IMR-90 (cell line): Measurements from ENCODE around the gene ADGRB3. TPM values are rescaled to one million over a fixed set of nuclear protein-coding genes. Genes with fewer than 3 reads are reported as not detected.

ENCODE experiments used
- ATAC-seq: fragments of 200-7000 bp; cut with Tn5 transposase; 2 replicates; pipeline ENCODE4 v1.9.1; 2020; ENCODE audit warnings: low read depth, mild to moderate bottlenecking, moderate library complexity
- BruUV-seq: library from RNA; stranded (reverse); fragments of 400-500 nt; replicated peaks from 2 replicates; lab custom pipeline; 2021; lab: Mats Ljungman, UMichigan
- CTCF ChIA-PET: fragments of 300-600 bp; formaldehyde crosslinking; extraction: SDS; loops from one replicate; lab custom pipeline; 2021; ENCODE audit warnings: antibody characterized with exemption; lab: Yijun Ruan, JAX
- POLR2A ChIA-PET: fragments of 300-600 bp; sonication (Branson Sonifier 250); formaldehyde crosslinking; loops from one replicate; lab custom pipeline; 2022; ENCODE audit warnings: antibody characterized with exemption; ENCODE audit not compliant: unreplicated experiment; lab: Charles Lee
- DNase-seq: peaks from one replicate; pipeline ENCODE4 v3.0.0; 2013
- H2AFZ ChIP-seq: replicated peaks from 2 replicates; pipeline ENCODE3; 2013; ENCODE audit warnings: low read length, mild to moderate bottlenecking; ENCODE audit not compliant: poor library complexity
- H2AK5ac ChIP-seq: 2 replicates; pipeline ENCODE4 v1.6.1; 2013; ENCODE audit warnings: low read depth, low read length, inconsistent platforms
- H2AK9ac ChIP-seq: replicated peaks from 2 replicates; pipeline ENCODE3; 2013; ENCODE audit warnings: mild to moderate bottlenecking, low read depth, low read length, moderate library complexity; ENCODE audit not compliant: poor library complexity
- H2BK120ac ChIP-seq: 2 replicates; pipeline ENCODE4 v1.6.1; 2013; ENCODE audit warnings: low read depth, low read length, inconsistent platforms
- H2BK15ac ChIP-seq: 3 replicates; pipeline ENCODE4 v1.6.1; 2013; ENCODE audit warnings: low read depth, low read length, inconsistent platforms
- H2BK20ac ChIP-seq: 2 replicates; pipeline ENCODE4 v1.6.1; 2013; ENCODE audit warnings: low read depth, mild to moderate bottlenecking, inconsistent platforms, low read length, moderate library complexity
- H2BK5ac ChIP-seq: 2 replicates; pipeline ENCODE4 v1.6.1; 2013; ENCODE audit warnings: mild to moderate bottlenecking, low read depth, low read length, inconsistent platforms; ENCODE audit not compliant: poor library complexity, severe bottlenecking
- H3K14ac ChIP-seq: replicated peaks from 2 replicates; pipeline ENCODE4 v1.6.1; 2013; ENCODE audit warnings: low read depth, low read length, inconsistent platforms
- H3K18ac ChIP-seq: 2 replicates; pipeline ENCODE4 v1.6.1; 2013; ENCODE audit warnings: low read depth, low read length, control low read depth
- H3K23ac ChIP-seq: 2 replicates; pipeline ENCODE4 v1.6.1; 2013; ENCODE audit warnings: low read depth, low read length, inconsistent platforms
- H3K27ac ChIP-seq: 2 replicates; pipeline ENCODE4 v1.5.1; 2013; ENCODE audit warnings: mild to moderate bottlenecking, control low read depth, low read length; ENCODE audit not compliant: insufficient read depth
- H3K27me3 ChIP-seq: 2 replicates; pipeline ENCODE4 v1.6.1; 2013; ENCODE audit warnings: low read length; ENCODE audit not compliant: control insufficient read depth, insufficient read depth
- H3K36me3 ChIP-seq: 2 replicates; pipeline ENCODE4 v1.6.1; 2013; ENCODE audit warnings: low read length, mixed read lengths; ENCODE audit not compliant: control insufficient read depth, insufficient read depth
- H3K4ac ChIP-seq: 2 replicates; pipeline ENCODE4 v1.6.1; 2013; ENCODE audit warnings: low read depth, low read length, inconsistent platforms
- H3K4me1 ChIP-seq: 2 replicates; pipeline ENCODE4 v1.6.1; 2013; ENCODE audit warnings: low read length, mixed read lengths; ENCODE audit not compliant: control insufficient read depth, insufficient read depth
- H3K4me2 ChIP-seq: 2 replicates; pipeline ENCODE4 v1.6.1; 2013; ENCODE audit warnings: low read depth, mild to moderate bottlenecking, control low read depth, low read length, moderate library complexity
- H3K4me3 ChIP-seq: 2 replicates; pipeline ENCODE4 v1.5.1; 2013; ENCODE audit warnings: low read depth, mild to moderate bottlenecking, control low read depth, low read length, moderate library complexity; ENCODE audit not compliant: insufficient read depth
- H3K56ac ChIP-seq: 2 replicates; pipeline ENCODE4 v1.6.1; 2013; ENCODE audit warnings: low read length, inconsistent platforms; ENCODE audit not compliant: insufficient read depth; ENCODE audit errors: extremely low read depth
- H3K79me1 ChIP-seq, 2 experiments: 2 replicates each; pipeline ENCODE4 v1.6.1; 2013; ENCODE audit warnings: low read length in 2 of 2, inconsistent platforms in 1 of 2, low read depth in 1 of 2
- H3K9ac ChIP-seq: 2 replicates; pipeline ENCODE4 v1.6.1; 2013; ENCODE audit warnings: low read depth, low read length, control low read depth
- H3K9me1 ChIP-seq: 2 replicates; pipeline ENCODE4 v1.6.1; 2013; ENCODE audit warnings: low read length, inconsistent platforms; ENCODE audit not compliant: insufficient read depth
- H3K9me3 ChIP-seq: 2 replicates; pipeline ENCODE4 v1.6.1; 2013; ENCODE audit warnings: low read length; ENCODE audit not compliant: control insufficient read depth, insufficient read depth
- H4K20me1 ChIP-seq: 2 replicates; pipeline ENCODE4 v1.6.1; 2013; ENCODE audit warnings: low read length, inconsistent platforms; ENCODE audit not compliant: insufficient read depth
- H4K5ac ChIP-seq: 2 replicates; pipeline ENCODE4 v1.6.1; 2013; ENCODE audit warnings: mild to moderate bottlenecking, low read depth, low read length, control low read depth
- H4K8ac ChIP-seq, 2 experiments: 2 replicates each; pipeline ENCODE4 v1.6.1; 2013; ENCODE audit warnings: low read depth in 2 of 2, low read length in 2 of 2, control low read depth in 1 of 2, inconsistent platforms in 1 of 2
- H4K91ac ChIP-seq: 2 replicates; pipeline ENCODE4 v1.6.1; 2013; ENCODE audit warnings: low read depth, low read length, inconsistent platforms; ENCODE audit not compliant: insufficient read depth
- CHD1 ChIP-seq: IDR thresholded peaks from 2 replicates; pipeline ENCODE4 v1.6.1; 2012; ENCODE audit warnings: low read depth, low read length, improper control_type of control experiment
- CTCF ChIP-seq: conservative IDR thresholded peaks from 2 replicates; pipeline ENCODE4 v1.5.1; 2012; ENCODE audit warnings: mild to moderate bottlenecking, low read depth, low read length, improper control_type of control experiment
- FOS ChIP-seq: fragments of 150-350 bp; IDR thresholded peaks from 2 replicates; pipeline ENCODE4 v1.6.1; 2016; ENCODE audit warnings: low read depth, low read length
- MAZ ChIP-seq: IDR thresholded peaks from 2 replicates; pipeline ENCODE4 v1.6.1; 2012; ENCODE audit warnings: low read depth, mild to moderate bottlenecking, low read length, improper control_type of control experiment, moderate library complexity, borderline replicate concordance
- RAD21 ChIP-seq: IDR thresholded peaks from 2 replicates; pipeline ENCODE4 v1.6.1; 2012; ENCODE audit warnings: low read length, improper control_type of control experiment
- RCOR1 ChIP-seq: IDR thresholded peaks from 2 replicates; pipeline ENCODE4 v1.6.1; 2012; ENCODE audit warnings: mild to moderate bottlenecking, low read length, improper control_type of control experiment; ENCODE audit not compliant: insufficient replicate concordance
- RFX5 ChIP-seq: IDR thresholded peaks from 2 replicates; pipeline ENCODE4 v1.8.0; 2012; ENCODE audit warnings: low read depth, mild to moderate bottlenecking, low read length, moderate library complexity
- SMC3 ChIP-seq: fragments of 150-350 bp; IDR thresholded peaks from 2 replicates; pipeline ENCODE4 v1.6.1; 2016; ENCODE audit warnings: low read depth, mild to moderate bottlenecking, antibody characterized with exemption, low read length, moderate library complexity
- USF2 ChIP-seq: fragments of 150-350 bp; IDR thresholded peaks from 2 replicates; pipeline ENCODE4 v1.6.1; 2017; ENCODE audit warnings: mild to moderate bottlenecking, antibody characterized with exemption, low read length, low read depth
- WGBS, 2 experiments: methylation state at CpG; one replicate each; pipeline versions ENCODE4 v1.1.5 to v1.1.7; 2013; ENCODE audit warnings: missing lambda C conversion rate in 2 of 2; ENCODE audit not compliant: insufficient read length in 1 of 2; ENCODE audit errors: extremely low coverage in 2 of 2; 5-methylcytosine and 5-hydroxymethylcytosine counted together
- dilution Hi-C: fragments of 300-500 bp; cut with HindIII; formaldehyde crosslinking; loops from one replicate; pipeline ENCODE4 v1.14.3; 2018; ENCODE audit warnings: low sequenced_read_pairs; ENCODE audit not compliant: unreplicated experiment
- in situ Hi-C: fragments of 300-500 bp; cut with MboI; formaldehyde crosslinking; loops from 3 replicates; pipeline ENCODE4 v1.14.3; 2019; ENCODE audit warnings: low sequenced_read_pairs, inconsistent platforms, mixed read lengths
- intact Hi-C: fragments of 100-400 bp; cut with micrococcal nuclease; formaldehyde crosslinking; loops from 2 replicates; pipeline ENCODE4 v1.10.0; 2022
- polyA plus RNA-seq, 3 experiments: library from polyadenylated mRNA; depleted of rRNA; stranded (reverse); fragments of >200 nt; gene quantifications; 2 replicates each; pipeline ENCODE4 v1.2.3, GENCODE V29; 2012; ENCODE audit warnings: low replicate concordance in 1 of 3
- total RNA-seq: library from RNA; depleted of rRNA; stranded (reverse); fragments of >200 nt; gene quantifications from 2 replicates; pipeline ENCODE4 v1.2.3, GENCODE V29; 2012

ADGRB3 gene
- total and polyA plus RNA-seq, 2 of the 4 experiments (the other 2 are of a cell fraction) = not detected

GRCh38 chr6:68654134-68654533, 19.1 kb downstream of the ADGRB3 start:
- no peaks in the 10 kb centered on the region for H3K9me1 ChIP-seq
- H4K91ac ChIP-seq = no peak overlapping the region
- dilution Hi-C loops = no loop called here
- CTCF ChIA-PET = no interaction called here
- H2BK20ac ChIP-seq = no peak overlapping the region
- H2AK9ac ChIP-seq = no peak overlapping the region
- no peak overlapping the region for H2BK5ac ChIP-seq
- no peak overlapping the region for H3K18ac ChIP-seq
- H3K4me1 ChIP-seq = no peaks in the 10 kb centered on the region
- DNase-seq = no peak
- no peak overlapping the region for H2BK15ac ChIP-seq
- H4K5ac ChIP-seq = no peak overlapping the region
- in situ Hi-C loops = no loop called here
- no peak overlapping the region for H3K27ac ChIP-seq
- H3K23ac ChIP-seq = no peak overlapping the region
- H3K27me3 ChIP-seq = no peaks in the 10 kb centered on the region
- ATAC-seq = no peak
- TF ChIP-seq RAD21 (no peak), USF2 (no peak), RFX5 (no peak), FOS (no peak), RCOR1 (no peak), MAZ (no peak), SMC3 (no peak), CHD1 (no peak), CTCF (no peak)
- no peaks in the 10 kb centered on the region for H3K9me3 ChIP-seq
- no peak overlapping the region for H3K14ac ChIP-seq
- no peak overlapping the region for H3K9ac ChIP-seq
- H3K4ac ChIP-seq = no peak overlapping the region
- POLR2A ChIA-PET = no interaction called here
- no peak overlapping the region for H2AK5ac ChIP-seq
- no peak overlapping the region for H3K56ac ChIP-seq
- H4K20me1 ChIP-seq = no peaks in the 10 kb centered on the region
- H4K8ac ChIP-seq = no peak overlapping the region
- no peak overlapping the region for H2AFZ ChIP-seq
- H3K4me3 ChIP-seq = no peak overlapping the region
- no peak overlapping the region for H2BK120ac ChIP-seq
- no peak overlapping the region for H3K4me2 ChIP-seq
- no CpG with 5 or more reads among the region's 2 CpGs for WGBS, 2 experiments
- intact Hi-C loops = no loop called here
- no TSS peak for BruUV-seq
- H3K79me1 ChIP-seq = no peaks in the 10 kb centered on the region
- no peaks in the 10 kb centered on the region for H3K36me3 ChIP-seq
